B cell (primary cell): ENCODE data around the gene NANOS2.

Experiments
- EZH2 ChIP-seq: IDR thresholded peaks from 2 replicates; pipeline ENCODE4 v1.6.1; 2012; ENCODE audit warnings: borderline replicate concordance, low read depth, mild to moderate bottlenecking, moderate library complexity, low read length; ENCODE audit not compliant: insufficient read depth, poor library complexity, severe bottlenecking
- TF ChIP-seq, protein P1 (sequence below): fragments of 200-600 bp; IDR thresholded peaks from one replicate; pipeline ENCODE4 v1.8.0; 2022; ENCODE audit warnings: antibody characterized with exemption, mild to moderate bottlenecking

DNA sequence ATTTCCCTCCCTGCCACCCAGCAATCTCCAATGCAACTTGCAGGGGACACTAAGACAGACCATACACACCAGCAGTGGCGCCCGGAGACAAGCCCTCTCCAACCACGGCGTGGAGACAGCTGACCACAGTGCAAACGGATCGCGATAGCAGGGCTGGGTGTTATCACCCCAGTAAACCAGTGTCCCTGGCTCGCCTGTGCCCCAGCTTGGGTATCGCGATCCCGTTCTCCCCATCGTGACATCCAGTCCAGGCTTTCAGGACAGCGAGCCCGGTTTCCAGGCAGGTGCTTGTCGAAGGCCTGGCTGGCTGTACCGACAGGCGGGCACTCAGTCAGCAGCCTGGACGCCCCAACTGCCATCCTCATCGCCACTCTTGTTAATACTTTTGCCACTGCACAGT lies 20.7 kb upstream of the NANOS2 start:
- TF ChIP-seq, protein P1, sequence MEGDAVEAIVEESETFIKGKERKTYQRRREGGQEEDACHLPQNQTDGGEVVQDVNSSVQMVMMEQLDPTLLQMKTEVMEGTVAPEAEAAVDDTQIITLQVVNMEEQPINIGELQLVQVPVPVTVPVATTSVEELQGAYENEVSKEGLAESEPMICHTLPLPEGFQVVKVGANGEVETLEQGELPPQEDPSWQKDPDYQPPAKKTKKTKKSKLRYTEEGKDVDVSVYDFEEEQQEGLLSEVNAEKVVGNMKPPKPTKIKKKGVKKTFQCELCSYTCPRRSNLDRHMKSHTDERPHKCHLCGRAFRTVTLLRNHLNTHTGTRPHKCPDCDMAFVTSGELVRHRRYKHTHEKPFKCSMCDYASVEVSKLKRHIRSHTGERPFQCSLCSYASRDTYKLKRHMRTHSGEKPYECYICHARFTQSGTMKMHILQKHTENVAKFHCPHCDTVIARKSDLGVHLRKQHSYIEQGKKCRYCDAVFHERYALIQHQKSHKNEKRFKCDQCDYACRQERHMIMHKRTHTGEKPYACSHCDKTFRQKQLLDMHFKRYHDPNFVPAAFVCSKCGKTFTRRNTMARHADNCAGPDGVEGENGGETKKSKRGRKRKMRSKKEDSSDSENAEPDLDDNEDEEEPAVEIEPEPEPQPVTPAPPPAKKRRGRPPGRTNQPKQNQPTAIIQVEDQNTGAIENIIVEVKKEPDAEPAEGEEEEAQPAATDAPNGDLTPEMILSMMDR: no peak
- no peak for TF ChIP-seq EZH2
